Stomach (tissue), 4 donors: ENCODE measurements around the gene ESM1.

Source experiments
- EP300 ChIP-seq: sonication (generic); formaldehyde crosslinking; IDR thresholded peaks from one replicate; pipeline ENCODE4 v1.6.1; 2017; ENCODE audit warnings: antibody characterized with exemption
- POLR2A ChIP-seq, 4 donors: fragments of 450-650 bp; IDR thresholded peaks; one replicate each; pipeline ENCODE4 v1.6.1; 2016; ENCODE audit warnings: antibody characterized with exemption in 4 of 4, control low read depth in 2 of 4, mild to moderate bottlenecking in 1 of 4, moderate library complexity in 1 of 4

- TF ChIP-seq POLR2A (IDR thresholded peaks at IDR 0.05) (no peak), EP300 (no peak)
Observed at GRCh38 chr5:54932789-54933188, 52.6 kb downstream of the ESM1 start.
